B cell (primary cell): ENCODE results near the gene WDR86. TPM values are rescaled to one million over a fixed set of nuclear protein-coding genes. Genes with fewer than 3 reads are reported as not detected.

Source experiments
- ATAC-seq: fragments of 200-7000 bp; cut with Tn5 transposase; one replicate; pipeline ENCODE4 v1.10.0; 2021; ENCODE audit warnings: low read depth, mild to moderate bottlenecking, moderate number of reproducible peaks, moderate library complexity
- CTCF ChIA-PET: fragments of 350-600 bp; sonication (Branson Sonifier 250); formaldehyde crosslinking; loops from one replicate; lab custom pipeline; 2021; ENCODE audit warnings: antibody characterized with exemption, inconsistent platforms; lab: Charles Lee
- POLR2A ChIA-PET: fragments of 350-600 bp; sonication (Branson Sonifier 250); formaldehyde crosslinking; loops from one replicate; lab custom pipeline; 2021; ENCODE audit warnings: antibody characterized with exemption; lab: Charles Lee
- DNase-seq: peaks from one replicate; pipeline ENCODE4 v3.0.0; 2013
- H2AFZ ChIP-seq: 2 replicates; pipeline ENCODE4 v1.6.1; 2012; ENCODE audit warnings: mild to moderate bottlenecking, low read depth, low read length; ENCODE audit not compliant: insufficient read depth, poor library complexity, severe bottlenecking
- H3K27ac ChIP-seq, 2 donors: 1 replicate in 1 of 2; 2 replicates in 1 of 2; pipeline ENCODE4 v1.5.1; 2012 to 2013; ENCODE audit warnings: low read length in 2 of 2, mild to moderate bottlenecking in 2 of 2, moderate library complexity in 1 of 2
- H3K27me3 ChIP-seq, 4 experiments: fragments of 200-600 bp in 1 of 4; sonication (generic) in 1 of 4; replicated peaks in 1 of 4; 1 replicate in 2 of 4; 2 replicates in 2 of 4; pipeline versions ENCODE4 v1.6.1 to v1.7.0; 2013 to 2016; ENCODE audit warnings: low read length in 3 of 4, mild to moderate bottlenecking in 2 of 4, mixed read lengths in 1 of 4, moderate library complexity in 1 of 4; ENCODE audit not compliant: insufficient read depth in 4 of 4, control insufficient read depth in 3 of 4; ENCODE audit errors: control extremely low read depth in 1 of 4
- H3K36me3 ChIP-seq, 2 experiments: replicated peaks in 1 of 2; 1 replicate in 1 of 2; 2 replicates in 1 of 2; pipeline versions ENCODE4 v1.6.1 to v1.7.1; 2013; ENCODE audit warnings: low read length in 1 of 2; ENCODE audit not compliant: insufficient read depth in 2 of 2, control insufficient read depth in 1 of 2; ENCODE audit errors: control extremely low read depth in 1 of 2, extremely low read depth in 1 of 2
- H3K4me1 ChIP-seq, 2 donors: fragments of 200-600 bp in 1 of 2; sonication (generic) in 1 of 2; 1 replicate in 1 of 2; 2 replicates in 1 of 2; pipeline versions ENCODE4 v1.5.1 to v1.6.1; 2013 to 2017; ENCODE audit warnings: low read length in 2 of 2; ENCODE audit not compliant: control insufficient read depth in 2 of 2, insufficient read depth in 2 of 2
- H3K4me2 ChIP-seq: replicated peaks from 2 replicates; pipeline ENCODE3; 2012; ENCODE audit warnings: mild to moderate bottlenecking, low read depth, low read length; ENCODE audit not compliant: poor library complexity, severe bottlenecking
- H3K4me3 ChIP-seq, 5 experiments: fragments of 200-600 bp in 1 of 5; sonication (generic) in 1 of 5; 1 replicate in 3 of 5; 2 replicates in 2 of 5; pipeline versions ENCODE4 v1.5.1 to v1.7.0; 2011 to 2016; ENCODE audit warnings: low read length in 4 of 5, mild to moderate bottlenecking in 4 of 5, low read depth in 2 of 5, control low read depth in 1 of 5, moderate library complexity in 1 of 5; ENCODE audit not compliant: insufficient read depth in 1 of 5; ENCODE audit errors: control extremely low read depth in 1 of 5, extremely low read depth in 1 of 5
- H3K79me2 ChIP-seq: fragments of 200-600 bp; sonication (generic); one replicate; pipeline ENCODE4 v1.6.0; 2016; ENCODE audit warnings: low read length; ENCODE audit not compliant: control insufficient read depth, insufficient read depth
- H3K9ac ChIP-seq: fragments of 200-600 bp; sonication (generic); 2 replicates; pipeline ENCODE4 v1.6.1; 2017; ENCODE audit warnings: mild to moderate bottlenecking, low read length, moderate library complexity
- H3K9me3 ChIP-seq, 3 donors: one replicate each; pipeline versions ENCODE4 v1.6.1 to v1.7.1; 2013; ENCODE audit warnings: low read length in 2 of 3; ENCODE audit not compliant: control insufficient read depth in 2 of 3, insufficient read depth in 1 of 3; ENCODE audit errors: control extremely low read depth in 1 of 3
- H4K20me1 ChIP-seq: 2 replicates; pipeline ENCODE4 v1.6.0; 2012; ENCODE audit warnings: mild to moderate bottlenecking, low read length; ENCODE audit not compliant: insufficient read depth, control insufficient read depth, poor library complexity, severe bottlenecking
- H3K27ac Mint-ChIP-seq: one replicate; pipeline ENCODE4 v1.8.0; 2021; ENCODE audit warnings: mixed read lengths
- H3K27me3 Mint-ChIP-seq: one replicate; pipeline ENCODE4 v1.8.0; 2021; ENCODE audit warnings: mixed read lengths
- H3K4me1 Mint-ChIP-seq: one replicate; pipeline ENCODE4 v1.8.0; 2021; ENCODE audit warnings: mixed read lengths
- H3K4me3 Mint-ChIP-seq: one replicate; pipeline ENCODE4 v1.8.0; 2021; ENCODE audit warnings: mixed read lengths
- H3K9me3 Mint-ChIP-seq: one replicate; pipeline ENCODE4 v1.8.0; 2022; ENCODE audit warnings: mixed read lengths; ENCODE audit not compliant: insufficient read depth
- EZH2 ChIP-seq: IDR thresholded peaks from 2 replicates; pipeline ENCODE4 v1.6.1; 2012; ENCODE audit warnings: borderline replicate concordance, low read depth, mild to moderate bottlenecking, moderate library complexity, low read length; ENCODE audit not compliant: insufficient read depth, poor library complexity, severe bottlenecking
- WGBS: methylation state at CpG from one replicate; pipeline ENCODE4 v1.1.5; 2013; ENCODE audit warnings: missing lambda C conversion rate; ENCODE audit not compliant: insufficient coverage; 5-methylcytosine and 5-hydroxymethylcytosine counted together
- intact Hi-C: fragments of 100-400 bp; cut with micrococcal nuclease; formaldehyde crosslinking; loops from one replicate; pipeline ENCODE4 v1.10.0; 2022
- polyA plus RNA-seq: library from polyadenylated mRNA; depleted of rRNA; stranded (reverse); fragments of >200 nt; gene quantifications from 2 replicates; pipeline ENCODE4 v1.2.3, GENCODE V29; 2012
- total RNA-seq, 2 donors: library from RNA; stranded (reverse); fragments of 120-200 nt in 1 of 2; gene quantifications; 1 replicate in 1 of 2; 2 replicates in 1 of 2; pipeline versions ENCODE4 v1.2.3 to v1.2.4, GENCODE V29; 2013 to 2022
- TF ChIP-seq, protein P1 (sequence below): fragments of 200-600 bp; IDR thresholded peaks from one replicate; pipeline ENCODE4 v1.8.0; 2022; ENCODE audit warnings: antibody characterized with exemption, mild to moderate bottlenecking

The WDR86 gene
- total and polyA plus RNA-seq, 2 donors (not counting 1 experiment from before 2014, with no cell fraction given) = 1.4 to 1.5 TPM

DNA sequence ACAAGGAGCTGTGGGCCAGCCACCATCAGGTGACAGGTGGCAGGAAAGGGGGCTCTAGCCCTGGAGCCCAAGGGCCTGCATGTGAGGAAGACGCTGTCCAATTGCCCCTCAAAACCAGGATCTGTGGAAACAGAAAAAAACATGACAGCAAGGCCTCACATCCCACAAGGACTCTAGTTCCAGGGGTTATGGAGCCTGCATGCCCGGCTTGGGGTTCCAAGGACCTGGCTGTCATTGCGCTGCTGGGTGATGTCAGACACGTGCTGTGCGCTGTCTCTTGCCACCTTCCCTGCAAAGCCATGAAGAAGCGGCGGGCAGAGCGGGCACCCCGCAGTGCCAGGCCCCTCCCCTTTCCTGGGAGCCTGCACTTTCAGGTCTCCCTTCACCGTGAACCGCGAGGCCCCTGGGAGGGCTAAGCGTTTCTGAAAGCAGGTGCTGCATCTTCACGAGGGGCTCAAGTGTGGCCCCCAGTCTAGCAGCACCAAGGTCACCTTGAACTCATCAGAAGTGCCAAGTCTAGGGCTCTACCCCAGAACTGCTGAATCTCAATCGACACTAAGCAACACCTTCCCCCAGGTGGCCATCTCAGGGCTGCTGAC, 45.2 kb upstream of the WDR86 start:
- H3K27ac Mint-ChIP-seq = no peak overlapping the region
- TF ChIP-seq EZH2 = no peak
- TF ChIP-seq, protein P1, sequence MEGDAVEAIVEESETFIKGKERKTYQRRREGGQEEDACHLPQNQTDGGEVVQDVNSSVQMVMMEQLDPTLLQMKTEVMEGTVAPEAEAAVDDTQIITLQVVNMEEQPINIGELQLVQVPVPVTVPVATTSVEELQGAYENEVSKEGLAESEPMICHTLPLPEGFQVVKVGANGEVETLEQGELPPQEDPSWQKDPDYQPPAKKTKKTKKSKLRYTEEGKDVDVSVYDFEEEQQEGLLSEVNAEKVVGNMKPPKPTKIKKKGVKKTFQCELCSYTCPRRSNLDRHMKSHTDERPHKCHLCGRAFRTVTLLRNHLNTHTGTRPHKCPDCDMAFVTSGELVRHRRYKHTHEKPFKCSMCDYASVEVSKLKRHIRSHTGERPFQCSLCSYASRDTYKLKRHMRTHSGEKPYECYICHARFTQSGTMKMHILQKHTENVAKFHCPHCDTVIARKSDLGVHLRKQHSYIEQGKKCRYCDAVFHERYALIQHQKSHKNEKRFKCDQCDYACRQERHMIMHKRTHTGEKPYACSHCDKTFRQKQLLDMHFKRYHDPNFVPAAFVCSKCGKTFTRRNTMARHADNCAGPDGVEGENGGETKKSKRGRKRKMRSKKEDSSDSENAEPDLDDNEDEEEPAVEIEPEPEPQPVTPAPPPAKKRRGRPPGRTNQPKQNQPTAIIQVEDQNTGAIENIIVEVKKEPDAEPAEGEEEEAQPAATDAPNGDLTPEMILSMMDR = no peak
- H3K4me1 Mint-ChIP-seq = no peaks in the 10 kb centered on the region
- intact Hi-C loops = no loop called here
- DNase-seq = no peak
- Histone ChIP-seq H2AFZ (no peak overlapping the region), H3K27ac (no peak overlapping the region), H3K79me2 (no peaks in the 10 kb centered on the region), H4K20me1 (no peaks in the 10 kb centered on the region), H3K4me1 (no peaks in the 10 kb centered on the region), H3K4me2 (no peak overlapping the region), H3K36me3 (no peaks in the 10 kb centered on the region), H3K27me3 (peaks cover 0 to 3% (median 0%) of the 10 kb centered on the region in 4 experiments), H3K9me3 (peaks cover 0 to 5% (median 0%) of the 10 kb centered on the region in 3 donors), H3K4me3 (no peak overlapping the region), H3K9ac (no peak overlapping the region)
- 95% methylated on average over 14 of the region's 15 CpGs for WGBS
- ChIA-PET CTCF (no interaction called here), POLR2A (no interaction called here)
- H3K9me3 Mint-ChIP-seq = no peaks in the 10 kb centered on the region
- ATAC-seq = no peak
- no peak overlapping the region for H3K4me3 Mint-ChIP-seq
- peaks cover 14% of the 10 kb centered on the region for H3K27me3 Mint-ChIP-seq

DNA sequence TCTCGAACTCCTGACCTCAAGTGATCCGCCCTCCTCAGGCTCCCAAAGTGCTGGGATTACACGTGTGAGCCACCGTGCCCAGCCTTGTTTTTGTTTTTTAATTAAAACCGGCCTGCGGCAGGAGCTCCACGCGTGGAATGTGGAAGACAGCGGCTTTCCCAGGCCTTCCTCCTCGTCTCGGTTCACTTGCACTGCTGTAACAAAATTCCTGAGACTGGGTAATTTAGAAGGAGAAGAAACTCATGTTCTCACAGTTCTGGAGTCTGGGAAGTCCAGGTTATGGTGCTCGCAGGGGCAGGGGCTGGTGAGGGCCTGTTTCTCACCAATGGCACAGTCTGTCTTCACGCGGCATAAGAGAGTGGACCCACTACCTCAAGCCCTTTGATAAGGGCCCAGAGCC, 44.5 kb upstream of the WDR86 start:
- Histone ChIP-seq H3K27ac (no peak overlapping the region), H3K79me2 (no peaks in the 10 kb centered on the region), H3K36me3 (no peaks in the 10 kb centered on the region), H3K9ac (no peak overlapping the region), H3K9me3 (no peaks in the 10 kb centered on the region), H3K27me3 (no peaks in the 10 kb centered on the region), H3K4me3 (no peak overlapping the region), H4K20me1 (no peaks in the 10 kb centered on the region), H3K4me1 (no peaks in the 10 kb centered on the region), H2AFZ (no peak overlapping the region), H3K4me2 (no peak overlapping the region)
- no peak for DNase-seq
- no peak for ATAC-seq
- TF ChIP-seq, protein P1 = no peak
- no peak for TF ChIP-seq EZH2
- no peaks in the 10 kb centered on the region for H3K9me3 Mint-ChIP-seq
- H3K27ac Mint-ChIP-seq = no peak overlapping the region
- ChIA-PET POLR2A (no interaction called here), CTCF (interaction anchor here (12.6 kb wide), 1 partner anchor 86 kb away, joined by 230 read pairs; no protein-coding TSS in a partner anchor)
- H3K4me1 Mint-ChIP-seq = no peaks in the 10 kb centered on the region
- H3K4me3 Mint-ChIP-seq = no peak overlapping the region
- peaks cover 21% of the 10 kb centered on the region for H3K27me3 Mint-ChIP-seq
- intact Hi-C loops = no loop called here
- WGBS = 95% methylated on average over 10 of the region's 14 CpGs
